Measurements from ENCODE around the gene IZUMO1.

DNA sequence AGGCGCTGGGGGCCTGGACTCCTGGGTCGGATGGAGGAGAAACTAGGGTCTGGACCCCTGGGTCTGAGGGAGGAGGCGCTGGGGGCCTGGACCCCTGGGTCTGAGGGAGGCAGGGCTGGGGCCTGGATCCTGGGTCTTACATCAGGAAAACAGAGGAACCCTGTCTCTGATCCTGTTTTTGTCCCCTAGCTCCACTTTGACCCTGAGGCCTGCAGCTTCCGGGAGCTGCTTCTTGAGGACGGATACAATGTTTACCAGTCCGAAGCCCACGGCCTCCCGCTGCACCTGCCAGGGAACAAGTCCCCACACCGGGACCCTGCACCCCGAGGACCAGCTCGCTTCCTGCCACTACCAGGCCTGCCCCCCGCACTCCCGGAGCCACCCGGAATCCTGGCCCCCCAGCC lies 11.0 kb upstream of the IZUMO1 start:
- TF ChIP-seq, protein P1, sequence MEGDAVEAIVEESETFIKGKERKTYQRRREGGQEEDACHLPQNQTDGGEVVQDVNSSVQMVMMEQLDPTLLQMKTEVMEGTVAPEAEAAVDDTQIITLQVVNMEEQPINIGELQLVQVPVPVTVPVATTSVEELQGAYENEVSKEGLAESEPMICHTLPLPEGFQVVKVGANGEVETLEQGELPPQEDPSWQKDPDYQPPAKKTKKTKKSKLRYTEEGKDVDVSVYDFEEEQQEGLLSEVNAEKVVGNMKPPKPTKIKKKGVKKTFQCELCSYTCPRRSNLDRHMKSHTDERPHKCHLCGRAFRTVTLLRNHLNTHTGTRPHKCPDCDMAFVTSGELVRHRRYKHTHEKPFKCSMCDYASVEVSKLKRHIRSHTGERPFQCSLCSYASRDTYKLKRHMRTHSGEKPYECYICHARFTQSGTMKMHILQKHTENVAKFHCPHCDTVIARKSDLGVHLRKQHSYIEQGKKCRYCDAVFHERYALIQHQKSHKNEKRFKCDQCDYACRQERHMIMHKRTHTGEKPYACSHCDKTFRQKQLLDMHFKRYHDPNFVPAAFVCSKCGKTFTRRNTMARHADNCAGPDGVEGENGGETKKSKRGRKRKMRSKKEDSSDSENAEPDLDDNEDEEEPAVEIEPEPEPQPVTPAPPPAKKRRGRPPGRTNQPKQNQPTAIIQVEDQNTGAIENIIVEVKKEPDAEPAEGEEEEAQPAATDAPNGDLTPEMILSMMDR (conservative IDR thresholded peaks at IDR 0.05; ENCODE audit: low read length): no peak
- no peak for TF ChIP-seq EZH2phosphoT487 (IDR thresholded peaks at IDR 0.05; ENCODE audit: borderline replicate concordance)

All from Loucy (cell line).